Adrenal gland (tissue), 12 donors: Measurements from ENCODE around the gene KCNH1. TPM values are rescaled to one million over a fixed set of nuclear protein-coding genes. Genes with fewer than 3 reads are reported as not detected.

Source experiments
- DNase-seq, 7 donors: peaks; one replicate each; pipeline ENCODE4 v3.0.0-alpha.2; 2019 to 2020
- H3K27ac ChIP-seq, 5 donors: fragments of 200-600 bp; sonication (generic) in 4 of 5; 1 replicate in 3 of 5; 2 replicates in 2 of 5; pipeline versions ENCODE4 v1.5.1 to v1.8.0; 2016 to 2020; ENCODE audit warnings: mild to moderate bottlenecking in 1 of 5
- H3K27me3 ChIP-seq: fragments of 200-600 bp; 2 replicates; pipeline ENCODE4 v1.8.0; 2021
- H3K36me3 ChIP-seq, 2 donors: fragments of 200-600 bp; replicated peaks in 1 of 2; 1 replicate in 1 of 2; 2 replicates in 1 of 2; pipeline versions ENCODE4 v1.5.1 to v1.8.0; 2018 to 2022
- H3K4me1 ChIP-seq, 2 donors: fragments of 200-600 bp; replicated peaks in 1 of 2; 1 replicate in 1 of 2; 2 replicates in 1 of 2; pipeline versions ENCODE4 v1.5.1 to v1.8.0; 2018 to 2021
- H3K4me3 ChIP-seq, 4 donors: fragments of 200-600 bp; sonication (generic) in 3 of 4; one replicate each; pipeline ENCODE4 v1.5.1; 2016 to 2018
- H3K9me3 ChIP-seq, 3 donors: fragments of 200-600 bp; sonication (generic) in 1 of 3; replicated peaks in 1 of 3; 1 replicate in 2 of 3; 2 replicates in 1 of 3; pipeline versions ENCODE4 v1.5.1 to v1.8.0; 2016 to 2021
- POLR2A ChIP-seq, 2 donors: fragments of 450-650 bp; IDR thresholded peaks; one replicate each; pipeline ENCODE4 v1.6.1; 2017; ENCODE audit warnings: antibody characterized with exemption in 2 of 2, mild to moderate bottlenecking in 2 of 2, moderate library complexity in 1 of 2
- WGBS, 4 donors: extraction: QIAGEN DNeasy Blood & Tissue Kit in 2 of 4; methylation state at CpG; one replicate each; pipeline versions ENCODE4 v1.1.5 to v1.1.7; 2013 to 2017; 5-methylcytosine and 5-hydroxymethylcytosine counted together
- intact Hi-C, 2 donors: fragments of 100-400 bp; cut with DNase I; formaldehyde crosslinking; loops; one replicate each; pipeline versions ENCODE4 v1.14.1 to v1.15.0; 2022 to 2023
- polyA plus RNA-seq, 3 donors: library from polyadenylated mRNA; stranded (reverse); fragments of 200-250 nt in 2 of 3; fragments of 350-450 nt in 1 of 3; fragmentation: Illumina TruSeq in 1 of 3; extraction: RNeasy Lipid Tissue Mini Kit (QIAGEN cat#74804) in 1 of 3; gene quantifications; one replicate each; pipeline ENCODE4 v1.2.3, GENCODE V29; 2013 to 2014
- total RNA-seq, 9 donors: library from RNA; depleted of rRNA in 4 of 9; stranded (reverse); fragments of >200 nt in 4 of 9; fragments of 120-200 nt in 1 of 9; fragmentation: NEBNext Ultra II Directional in 1 of 9; extraction: Animal tissue kit (Norgen Biotek cat#: 25700) in 1 of 9; gene quantifications; one replicate each; pipeline versions ENCODE4 v1.1.0 to v1.2.4, GENCODE V29; 2013 to 2023
- TF ChIP-seq, protein P1 (sequence below), 6 experiments: fragments of 450-650 bp in 4 of 6; fragments of 200-600 bp in 2 of 6; sonication (generic) in 1 of 6; IDR thresholded peaks; 1 replicate in 5 of 6; 2 replicates in 1 of 6; pipeline versions ENCODE4 v1.5.1 to v1.8.0; 2016 to 2021; ENCODE audit warnings: antibody characterized with exemption in 6 of 6, mild to moderate bottlenecking in 2 of 6, moderate library complexity in 1 of 6
- donor health status: healthy with polysubstance abuse.
- donor health status: Bipolar disorder and iron deficiency.
- donor health status: DM: yes; HTN: yes; CAD: no.
- donor health status: DM: no; HTN: no; CAD: no.
- donor health status: DM: no; HTN: no; CAD: no.
- donor health status: DM: yes; HTN: yes; CAD: no.

Gene KCNH1
- total and polyA plus RNA-seq, 12 donors = 0.15 to 2.2 (median 0.73) TPM; not detected in 4

DNA sequence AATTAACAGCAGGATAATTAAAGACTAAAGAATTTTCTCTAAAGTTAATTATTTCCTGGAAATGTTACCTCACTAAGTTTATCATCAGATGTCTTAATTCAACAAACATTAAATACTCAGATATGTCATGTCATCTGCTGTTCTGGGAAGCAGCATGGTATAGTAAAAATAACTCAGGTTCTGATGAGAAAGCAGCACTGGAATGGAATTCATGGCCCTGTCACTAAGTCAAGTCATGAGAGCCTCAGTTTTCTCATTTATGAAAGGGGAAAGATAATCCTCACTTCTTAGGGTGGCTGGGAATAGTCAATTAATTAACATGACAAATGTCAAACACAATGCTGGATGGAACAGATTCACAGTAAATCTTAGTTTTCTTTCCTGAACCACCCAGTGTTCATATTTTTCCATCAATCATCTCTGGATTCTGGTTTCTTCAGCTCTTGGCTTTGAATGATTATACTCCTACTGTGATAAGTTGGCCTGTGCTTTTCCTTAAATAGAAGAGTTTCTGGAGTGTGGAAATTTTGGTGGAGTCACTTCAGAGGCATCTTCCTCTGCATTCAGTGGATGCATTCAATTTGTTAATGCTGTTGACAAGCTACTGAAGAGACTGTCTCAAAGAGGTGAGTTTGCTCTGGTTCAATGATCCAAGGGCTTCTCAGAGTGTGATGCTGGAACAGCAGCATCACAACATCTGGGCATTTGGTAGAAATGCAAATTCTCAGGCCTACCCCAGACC, 319.4 kb downstream of the KCNH1 start:
- Histone ChIP-seq H3K27ac (no peak overlapping the region), H3K4me3 (no peak overlapping the region), H3K9me3 (no peaks in the 10 kb centered on the region), H3K27me3 (no peaks in the 10 kb centered on the region), H3K36me3 (no peaks in the 10 kb centered on the region), H3K4me1 (no peaks in the 10 kb centered on the region)
- DNase-seq = no peak
- TF ChIP-seq, protein P1, sequence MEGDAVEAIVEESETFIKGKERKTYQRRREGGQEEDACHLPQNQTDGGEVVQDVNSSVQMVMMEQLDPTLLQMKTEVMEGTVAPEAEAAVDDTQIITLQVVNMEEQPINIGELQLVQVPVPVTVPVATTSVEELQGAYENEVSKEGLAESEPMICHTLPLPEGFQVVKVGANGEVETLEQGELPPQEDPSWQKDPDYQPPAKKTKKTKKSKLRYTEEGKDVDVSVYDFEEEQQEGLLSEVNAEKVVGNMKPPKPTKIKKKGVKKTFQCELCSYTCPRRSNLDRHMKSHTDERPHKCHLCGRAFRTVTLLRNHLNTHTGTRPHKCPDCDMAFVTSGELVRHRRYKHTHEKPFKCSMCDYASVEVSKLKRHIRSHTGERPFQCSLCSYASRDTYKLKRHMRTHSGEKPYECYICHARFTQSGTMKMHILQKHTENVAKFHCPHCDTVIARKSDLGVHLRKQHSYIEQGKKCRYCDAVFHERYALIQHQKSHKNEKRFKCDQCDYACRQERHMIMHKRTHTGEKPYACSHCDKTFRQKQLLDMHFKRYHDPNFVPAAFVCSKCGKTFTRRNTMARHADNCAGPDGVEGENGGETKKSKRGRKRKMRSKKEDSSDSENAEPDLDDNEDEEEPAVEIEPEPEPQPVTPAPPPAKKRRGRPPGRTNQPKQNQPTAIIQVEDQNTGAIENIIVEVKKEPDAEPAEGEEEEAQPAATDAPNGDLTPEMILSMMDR (IDR thresholded peaks at IDR 0.05) = no peak
- no peak for TF ChIP-seq POLR2A (IDR thresholded peaks at IDR 0.05)
- intact Hi-C loops = no loop called here

DNA sequence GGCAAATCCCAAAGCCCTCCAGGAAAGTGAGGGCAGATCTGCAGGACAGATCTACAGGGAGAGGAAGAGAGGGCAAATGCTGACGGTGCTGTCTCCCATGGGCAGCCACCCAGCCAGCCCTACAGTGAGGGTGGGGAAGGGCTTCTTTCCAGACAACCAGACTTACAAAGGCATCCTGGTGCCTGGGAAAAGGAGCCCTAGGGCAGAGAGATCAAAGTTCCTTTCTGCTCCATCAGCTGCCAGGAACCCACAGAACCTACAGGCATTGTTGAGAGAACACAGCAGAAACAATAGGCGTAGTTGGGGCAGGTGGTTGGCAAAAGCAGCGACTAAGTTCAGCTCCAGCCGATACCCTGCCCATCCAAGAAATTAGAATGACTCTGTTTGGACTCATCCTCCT, 332.4 kb downstream of the KCNH1 start:
- no peak for DNase-seq
- WGBS, 4 donors = 85 to 88% (median 87%) methylated on average over 3 to 4 of the region's 4 CpGs
- Histone ChIP-seq H3K9me3 (no peaks in the 10 kb centered on the region), H3K36me3 (no peaks in the 10 kb centered on the region), H3K4me3 (no peak overlapping the region), H3K27me3 (no peaks in the 10 kb centered on the region), H3K4me1 (no peaks in the 10 kb centered on the region), H3K27ac (no peak overlapping the region)
- no peak for TF ChIP-seq POLR2A (IDR thresholded peaks at IDR 0.05)
- TF ChIP-seq, protein P1 (IDR thresholded peaks at IDR 0.05) = no peak
- intact Hi-C loops = no loop called here

DNA sequence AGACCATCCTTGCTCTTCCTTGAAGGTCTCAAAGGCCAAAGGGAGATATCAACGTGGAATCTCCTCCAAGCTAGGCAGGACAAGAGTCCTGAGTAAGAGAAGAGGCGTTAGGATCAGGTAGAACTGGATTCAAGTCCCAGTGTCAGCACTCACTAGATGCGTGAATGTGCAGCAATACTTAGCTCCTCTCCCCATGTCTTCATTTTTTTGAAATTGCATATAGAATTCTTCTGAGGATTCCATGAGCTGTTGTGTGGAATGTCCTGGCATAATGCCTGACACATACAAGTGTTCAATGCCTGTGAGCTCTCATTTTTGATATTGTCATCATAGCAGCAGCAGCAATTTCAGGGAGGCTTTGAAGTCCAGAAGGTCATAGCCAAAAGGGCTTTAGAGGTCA, 333.2 kb downstream of the KCNH1 start:
- Histone ChIP-seq H3K27me3 (no peaks in the 10 kb centered on the region), H3K4me1 (no peaks in the 10 kb centered on the region), H3K4me3 (no peak overlapping the region), H3K36me3 (no peaks in the 10 kb centered on the region), H3K9me3 (no peaks in the 10 kb centered on the region), H3K27ac (no peak overlapping the region)
- TF ChIP-seq, protein P1 (IDR thresholded peaks at IDR 0.05) = no peak
- no peak for TF ChIP-seq POLR2A (IDR thresholded peaks at IDR 0.05)
- intact Hi-C loops = no loop called here
- no peak for DNase-seq
- 57 to 78% (median 66%) methylated on average over 3 of the region's 3 CpGs for WGBS, 4 donors

DNA sequence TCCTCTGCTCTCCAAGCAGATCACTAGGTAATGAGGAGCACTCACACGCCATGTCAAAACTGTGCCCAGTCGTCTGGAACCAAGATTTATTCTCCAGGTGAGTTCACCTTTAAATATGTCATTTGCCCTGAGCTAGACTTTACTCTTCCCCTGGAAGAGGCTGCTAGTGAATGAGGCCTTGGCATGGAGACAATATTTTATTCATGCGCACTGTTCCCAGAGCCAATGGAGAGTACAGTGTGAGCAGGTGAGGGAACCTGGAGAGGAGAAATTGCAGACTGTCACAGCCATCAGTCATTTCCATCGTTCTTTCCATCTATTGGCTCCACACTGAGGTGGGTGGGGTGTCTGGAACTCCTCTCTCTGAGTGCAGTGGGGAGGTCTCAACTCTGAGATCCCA, 333.6 kb downstream of the KCNH1 start:
- TF ChIP-seq, protein P1 (IDR thresholded peaks at IDR 0.05) = no peak
- no peak for TF ChIP-seq POLR2A (IDR thresholded peaks at IDR 0.05)
- H3K27me3 ChIP-seq = no peaks in the 10 kb centered on the region
- no peak for DNase-seq
- no peaks in the 10 kb centered on the region for H3K36me3 ChIP-seq
- no peak overlapping the region for H3K27ac ChIP-seq
- intact Hi-C loops = no loop called here
- 54 to 83% (median 73%) methylated on average over 3 to 4 of the region's 4 CpGs for WGBS, 4 donors
- no peak overlapping the region for H3K4me3 ChIP-seq
- H3K9me3 ChIP-seq = no peaks in the 10 kb centered on the region
- no peaks in the 10 kb centered on the region for H3K4me1 ChIP-seq
